GM23338 (cell line): ENCODE results near the gene DGLUCY. TPM values are rescaled to one million over a fixed set of nuclear protein-coding genes. Genes with fewer than 3 reads are reported as not detected.

Experiments
- ATAC-seq: fragments of 200-7000 bp; cut with Tn5 transposase; 3 replicates; pipeline ENCODE4 v1.9.1; 2020
- DNase-seq: peaks from one replicate; pipeline ENCODE4 v3.0.0-alpha.2; 2015; ENCODE audit warnings: low spot score
- H2AFZ ChIP-seq: fragments of 200-600 bp; sonication (generic); 2 replicates; pipeline ENCODE4 v1.8.0; 2016; ENCODE audit warnings: antibody characterized with exemption, mild to moderate bottlenecking, moderate library complexity
- H3F3A ChIP-seq: fragments of 200-600 bp; sonication (generic); replicated peaks from 2 replicates; pipeline ENCODE4 v1.8.0; 2017; ENCODE audit warnings: antibody characterized with exemption, mixed run types, low read depth
- H3K27ac ChIP-seq: fragments of 200-600 bp; sonication (generic); 2 replicates; pipeline ENCODE4 v1.6.1; 2016; ENCODE audit warnings: low read depth
- H3K27me3 ChIP-seq: fragments of 200-600 bp; sonication (generic); 2 replicates; pipeline ENCODE4 v1.8.0; 2016; ENCODE audit warnings: mild to moderate bottlenecking, mixed run types, moderate library complexity; ENCODE audit not compliant: insufficient read depth
- H3K36me3 ChIP-seq: fragments of 200-600 bp; sonication (generic); 2 replicates; pipeline ENCODE4 v1.8.0; 2016; ENCODE audit warnings: mild to moderate bottlenecking; ENCODE audit not compliant: insufficient read depth
- H3K4me1 ChIP-seq: fragments of 200-600 bp; sonication (generic); 2 replicates; pipeline ENCODE4 v1.8.0; 2016; ENCODE audit warnings: mild to moderate bottlenecking, moderate library complexity; ENCODE audit not compliant: insufficient read depth
- H3K4me2 ChIP-seq: fragments of 200-600 bp; sonication (generic); 2 replicates; pipeline ENCODE4 v1.7.1; 2017; ENCODE audit warnings: mixed run types
- H3K4me3 ChIP-seq: fragments of 200-600 bp; sonication (generic); 2 replicates; pipeline ENCODE4 v1.6.1; 2016; ENCODE audit warnings: mixed run types
- H3K79me2 ChIP-seq: fragments of 200-600 bp; sonication (generic); replicated peaks from 2 replicates; pipeline ENCODE4 v1.8.0; 2017; ENCODE audit warnings: mild to moderate bottlenecking; ENCODE audit not compliant: insufficient read depth
- H3K9me2 ChIP-seq: fragments of 200-600 bp; sonication (generic); 2 replicates; pipeline ENCODE4 v1.8.0; 2017; ENCODE audit not compliant: insufficient read depth
- H4K20me1 ChIP-seq: fragments of 200-600 bp; sonication (generic); replicated peaks from 2 replicates; pipeline ENCODE4 v1.8.0; 2017; ENCODE audit warnings: mild to moderate bottlenecking; ENCODE audit not compliant: insufficient read depth
- H3K27ac Mint-ChIP-seq: 2 replicates; pipeline ENCODE4 v1.8.0; 2020; ENCODE audit warnings: inconsistent platforms, mild to moderate bottlenecking, moderate library complexity, mixed read lengths
- H3K27me3 Mint-ChIP-seq: 3 replicates; pipeline ENCODE4 v1.8.0; 2022; ENCODE audit warnings: low read depth, mild to moderate bottlenecking, moderate library complexity, mixed read lengths, inconsistent platforms; ENCODE audit not compliant: insufficient read depth, poor library complexity
- H3K36me3 Mint-ChIP-seq: 3 replicates; pipeline ENCODE4 v1.8.0; 2021; ENCODE audit warnings: low read depth, mild to moderate bottlenecking, inconsistent platforms, moderate library complexity, mixed read lengths
- H3K4me1 Mint-ChIP-seq: 3 replicates; pipeline ENCODE4 v1.8.0; 2020; ENCODE audit warnings: mild to moderate bottlenecking, inconsistent platforms, mixed read lengths
- H3K4me3 Mint-ChIP-seq: 3 replicates; pipeline ENCODE4 v1.8.0; 2021; ENCODE audit warnings: moderate library complexity, mild to moderate bottlenecking, inconsistent platforms, mixed read lengths
- H3K9me3 Mint-ChIP-seq: 3 replicates; pipeline ENCODE4 v1.8.0; 2020; ENCODE audit warnings: moderate library complexity, mild to moderate bottlenecking, inconsistent platforms, mixed read lengths
- CREB1 ChIP-seq: fragments of 250-450 bp; sonication (Bioruptor Pico); IDR thresholded peaks from 2 replicates; pipeline ENCODE4 v1.5.0; 2020; ENCODE audit warnings: low read depth, mild to moderate bottlenecking, moderate library complexity
- CTCF ChIP-seq, 2 experiments: fragments of 200-600 bp in 1 of 2; sonication (generic) in 1 of 2; conservative IDR thresholded peaks; 2 replicates each; pipeline versions ENCODE4 v1.5.1 to v1.6.1; 2016 to 2017; ENCODE audit warnings: antibody characterized with exemption in 2 of 2, low read depth in 2 of 2, mild to moderate bottlenecking in 2 of 2, moderate library complexity in 1 of 2
- ETS1 ChIP-seq: IDR thresholded peaks from 2 replicates; pipeline ENCODE4 v1.6.1; 2016; ENCODE audit warnings: antibody characterized with exemption
- EZH2 ChIP-seq: fragments of 200-600 bp; sonication (generic); IDR thresholded peaks from one replicate; pipeline ENCODE4 v1.8.0; 2017; ENCODE audit warnings: antibody characterized with exemption, mild to moderate bottlenecking, low read depth; ENCODE audit not compliant: unreplicated experiment
- EZH2phosphoT487 ChIP-seq: fragments of 200-600 bp; sonication (generic); IDR thresholded peaks from one replicate; pipeline ENCODE4 v1.8.1; 2018; ENCODE audit warnings: antibody characterized with exemption; ENCODE audit not compliant: unreplicated experiment
- JUNB ChIP-seq: IDR thresholded peaks from one replicate; pipeline ENCODE4 v1.6.1; 2016; ENCODE audit warnings: antibody characterized with exemption; ENCODE audit not compliant: unreplicated experiment
- POLR2AphosphoS5 ChIP-seq: IDR thresholded peaks from 2 replicates; pipeline ENCODE4 v1.6.1; 2016; ENCODE audit warnings: antibody characterized with exemption, low read depth
- REST ChIP-seq: IDR thresholded peaks from one replicate; pipeline ENCODE4 v1.6.1; 2018; ENCODE audit warnings: antibody characterized with exemption; ENCODE audit not compliant: unreplicated experiment
- STAT1 ChIP-seq: IDR thresholded peaks from one replicate; pipeline ENCODE4 v1.6.1; 2016; ENCODE audit warnings: antibody characterized with exemption; ENCODE audit not compliant: unreplicated experiment
- ZNF462 ChIP-seq: fragments of 250-450 bp; sonication (Bioruptor Pico); IDR thresholded peaks from 2 replicates; pipeline ENCODE4 v1.5.0; 2020; ENCODE audit warnings: mild to moderate bottlenecking, moderate library complexity
- polyA plus RNA-seq: library from polyadenylated mRNA; unstranded; fragments of >200 nt; fragmentation: Nextera tagmentation; extraction: Ambion mirVana; gene quantifications from 2 replicates; pipeline ENCODE4 v1.2.1, GENCODE V29; 2016
- total RNA-seq: library from RNA; depleted of rRNA; stranded (reverse); fragments of >200 nt; shearing (Covaris generic); gene quantifications from 2 replicates; pipeline ENCODE4 v1.2.3, GENCODE V29; 2014

DGLUCY gene
- total and polyA plus RNA-seq, 2 experiments from 2014 or later, result 14.6 to 31.6 TPM

- Mint-ChIP-seq H3K36me3 (no peaks in the 10 kb centered on the region; the same call in 2 of the 3 replicates), H3K9me3 (no peaks in the 10 kb centered on the region), H3K4me3 (no peak overlapping the region; the same call in 2 of the 3 replicates), H3K4me1 (peaks cover 16% of the 10 kb centered on the region), H3K27me3 (peaks cover 23% of the 10 kb centered on the region), H3K27ac (no peak overlapping the region; the same call in 1 of the 2 replicates)
- TF ChIP-seq EZH2, result no peak
- TF ChIP-seq POLR2AphosphoS5, result no peak
- no peak for TF ChIP-seq REST
- TF ChIP-seq STAT1, result no peak
- no peak for TF ChIP-seq EZH2phosphoT487
- TF ChIP-seq ZNF462 (CRISPR knock-in tag), result no peak
- TF ChIP-seq ETS1, result no peak
- TF ChIP-seq CREB1 (CRISPR knock-in tag), result no peak
- TF ChIP-seq JUNB, result no peak
- TF ChIP-seq CTCF (conservative IDR thresholded peaks at IDR 0.05; ENCODE audit: low read depth in 2 of 2), result no peak
- Histone ChIP-seq H3K27ac (no peak overlapping the region), H2AFZ (no peak overlapping the region), H3K9me2 (no peaks in the 10 kb centered on the region), H3K36me3 (no peaks in the 10 kb centered on the region), H3F3A (0 out of 2 replicates have a peak, but pooled peaks cover 5% of the 10 kb centered on the region), H3K4me3 (no peak overlapping the region), H4K20me1 (no peaks in the 10 kb centered on the region), H3K4me1 (peaks cover 8% of the 10 kb centered on the region; the same call in 1 of the 2 replicates), H3K79me2 (no peaks in the 10 kb centered on the region), H3K27me3 (peaks cover 27% of the 10 kb centered on the region), H3K4me2 (no peak overlapping the region)
- ATAC-seq, result peak; percentile 19
- DNase-seq, result no peak
Observed at GRCh38 chr14:91249841-91250616, 136.2 kb downstream of the DGLUCY start.
